ENCODE data around the gene DOCK10. TPM values are rescaled to one million over a fixed set of nuclear protein-coding genes. Genes with fewer than 3 reads are reported as not detected.

Gene DOCK10
- total RNA-seq, 1 donor from 2014 or later = 30.9 TPM

GRCh38 chr2:224807153-224807964 is 234.9 kb downstream of the DOCK10 start:
- Histone ChIP-seq H3K4me1 (peaks cover 0 to 5% of the 10 kb centered on the region in 2 donors), H3K27ac (no peak overlapping the region), H3K36me3 (peaks cover 4 to 35% of the 10 kb centered on the region in 2 donors), H3K27me3 (no peaks in the 10 kb centered on the region), H3K9me3 (no peaks in the 10 kb centered on the region), H3K4me3 (no peak overlapping the region)
- intact Hi-C loops (cut with DNase I) = loop anchor here (5.0 kb wide), 1 partner anchor 195 kb away; no protein-coding TSS in a partner anchor
- TF ChIP-seq CTCF (IDR thresholded peaks at IDR 0.05) = peak in 2 of 3 experiments; percentile 7 to 27
- DNase-seq (ENCODE audit: low spot score in 2 of 2) = no peak

- H3K36me3 ChIP-seq = peaks cover 11 to 53% of the 10 kb centered on the region in 2 donors
- no peaks in the 10 kb centered on the region for H3K9me3 ChIP-seq
- peaks cover 0 to 3% of the 10 kb centered on the region in 2 donors for H3K4me1 ChIP-seq
- TF ChIP-seq CTCF (IDR thresholded peaks at IDR 0.05) = no peak
- no peak overlapping the region for H3K4me3 ChIP-seq
- intact Hi-C loops (cut with DNase I) = no loop called here
- H3K27ac ChIP-seq = no peak overlapping the region
- DNase-seq (ENCODE audit: low spot score in 2 of 2) = no peak
- H3K27me3 ChIP-seq = no peaks in the 10 kb centered on the region
Measured at GRCh38 chr2:224803930-224804329, 238.3 kb downstream of the DOCK10 start.

GRCh38 chr2:224802407-224802806 is 239.9 kb downstream of the DOCK10 start:
- no peaks in the 10 kb centered on the region for H3K27me3 ChIP-seq
- no peak overlapping the region for H3K4me3 ChIP-seq
- H3K36me3 ChIP-seq = peaks cover 20 to 65% of the 10 kb centered on the region in 2 donors
- no peak overlapping the region for H3K27ac ChIP-seq
- no peaks in the 10 kb centered on the region for H3K4me1 ChIP-seq
- DNase-seq (ENCODE audit: low spot score in 2 of 2) = no peak
- TF ChIP-seq CTCF (IDR thresholded peaks at IDR 0.05) = no peak
- H3K9me3 ChIP-seq = no peaks in the 10 kb centered on the region
- intact Hi-C loops (cut with DNase I) = no loop called here

- Histone ChIP-seq H3K4me1 (no peaks in the 10 kb centered on the region), H3K27ac (no peak overlapping the region), H3K36me3 (peaks cover 27 to 74% of the 10 kb centered on the region in 2 donors), H3K9me3 (no peaks in the 10 kb centered on the region), H3K4me3 (no peak overlapping the region), H3K27me3 (no peaks in the 10 kb centered on the region)
- TF ChIP-seq CTCF (IDR thresholded peaks at IDR 0.05) = no peak
- intact Hi-C loops (cut with DNase I) = no loop called here
- no peak for DNase-seq (ENCODE audit: low spot score in 2 of 2)
Measured at GRCh38 chr2:224801360-224801759, 240.9 kb downstream of the DOCK10 start.

- no peaks in the 10 kb centered on the region for H3K4me1 ChIP-seq
Measured at GRCh38 chr2:224799691-224800090, 242.6 kb downstream of the DOCK10 start.

More at GRCh38 chr2:224799691-224800090, 242.6 kb downstream of the DOCK10 start:
- peaks cover 29 to 77% of the 10 kb centered on the region in 2 donors for H3K36me3 ChIP-seq
- no peaks in the 10 kb centered on the region for H3K9me3 ChIP-seq
- intact Hi-C loops (cut with DNase I) = no loop called here
- TF ChIP-seq CTCF (IDR thresholded peaks at IDR 0.05) = no peak
- DNase-seq (ENCODE audit: low spot score in 2 of 2) = no peak
- H3K4me3 ChIP-seq = no peak overlapping the region
- no peaks in the 10 kb centered on the region for H3K27me3 ChIP-seq
- H3K27ac ChIP-seq = no peak overlapping the region
